Measurements from ENCODE around the gene C10orf67.
"Not testable (repeated sequence)": the region's sequence is repeated elsewhere in the genome, so short reads cannot be mapped to it uniquely, and the experiment has no call there.

Gene C10orf67

GRCh38 chr10:23376229-23376655, 31.6 kb upstream of the C10orf67 start:
- Histone ChIP-seq H3K27ac (ENCODE audit: low read depth, low read length) (no peak overlapping the region), H3K27me3 (ENCODE audit: control insufficient read depth in 5 of 5, insufficient read depth in 4 of 5, low read length in 5 of 5) (peaks cover 0 to 4% (median 0%) of the 10 kb centered on the region in 5 donors), H3K36me3 (ENCODE audit: control insufficient read depth in 5 of 5, insufficient read depth in 5 of 5, low read length in 5 of 5) (no peaks in the 10 kb centered on the region), H3K9ac (ENCODE audit: low read length in 5 of 5) (no peak overlapping the region), H3K4me3 (ENCODE audit: low read depth in 1 of 5, low read length in 5 of 5) (no peak overlapping the region), H3K4me1 (ENCODE audit: control insufficient read depth in 5 of 5, insufficient read depth in 5 of 5, low read length in 5 of 5) (peaks cover 0 to 6% (median 0%) of the 10 kb centered on the region in 5 donors), H3K9me3 (ENCODE audit: control insufficient read depth in 5 of 5, low read length in 5 of 5) (no peaks in the 10 kb centered on the region)

- peaks cover 0 to 4% (median 0%) of the 10 kb centered on the region in 5 donors for H3K27me3 ChIP-seq (ENCODE audit: control insufficient read depth in 5 of 5, insufficient read depth in 4 of 5, low read length in 5 of 5)
These were observed 30.8 kb upstream of the C10orf67 start for GRCh38 chr10:23375366-23375765.

GRCh38 chr10:23373156-23373555, 28.6 kb upstream of the C10orf67 start:
- H3K4me3 ChIP-seq (ENCODE audit: low read depth in 1 of 5, low read length in 5 of 5), result no peak overlapping the region
- H3K9ac ChIP-seq (ENCODE audit: low read length in 5 of 5), result no peak overlapping the region
- peaks cover 0 to 4% (median 0%) of the 10 kb centered on the region in 5 donors for H3K27me3 ChIP-seq (ENCODE audit: control insufficient read depth in 5 of 5, insufficient read depth in 4 of 5, low read length in 5 of 5)
- peaks cover 0 to 11% (median 4%) of the 10 kb centered on the region in 5 donors for H3K4me1 ChIP-seq (ENCODE audit: control insufficient read depth in 5 of 5, insufficient read depth in 5 of 5, low read length in 5 of 5)
- H3K36me3 ChIP-seq (ENCODE audit: control insufficient read depth in 5 of 5, insufficient read depth in 5 of 5, low read length in 5 of 5), result no peaks in the 10 kb centered on the region
- H3K27ac ChIP-seq (ENCODE audit: low read depth, low read length), result no peak overlapping the region
- no peaks in the 10 kb centered on the region for H3K9me3 ChIP-seq (ENCODE audit: control insufficient read depth in 5 of 5, low read length in 5 of 5)

More at GRCh38 chr10:23375366-23375765, 30.8 kb upstream of the C10orf67 start:
- no peak overlapping the region for H3K9ac ChIP-seq (ENCODE audit: low read length in 5 of 5)
- no peaks in the 10 kb centered on the region for H3K36me3 ChIP-seq (ENCODE audit: control insufficient read depth in 5 of 5, insufficient read depth in 5 of 5, low read length in 5 of 5)
- H3K9me3 ChIP-seq (ENCODE audit: control insufficient read depth in 5 of 5, low read length in 5 of 5), result no peaks in the 10 kb centered on the region
- no peak overlapping the region for H3K4me3 ChIP-seq (ENCODE audit: low read depth in 1 of 5, low read length in 5 of 5)
- peaks cover 0 to 6% (median 0%) of the 10 kb centered on the region in 5 donors for H3K4me1 ChIP-seq (ENCODE audit: control insufficient read depth in 5 of 5, insufficient read depth in 5 of 5, low read length in 5 of 5)
- no peak overlapping the region for H3K27ac ChIP-seq (ENCODE audit: low read depth, low read length)

GRCh38 chr10:23371073-23371472, 26.5 kb upstream of the C10orf67 start:
- peaks cover 0 to 4% (median 0%) of the 10 kb centered on the region in 5 donors for H3K27me3 ChIP-seq (ENCODE audit: control insufficient read depth in 5 of 5, insufficient read depth in 4 of 5, low read length in 5 of 5)
- no peaks in the 10 kb centered on the region for H3K36me3 ChIP-seq (ENCODE audit: control insufficient read depth in 5 of 5, insufficient read depth in 5 of 5, low read length in 5 of 5)
- no peak overlapping the region for H3K9ac ChIP-seq (ENCODE audit: low read length in 5 of 5)
- H3K4me1 ChIP-seq (ENCODE audit: control insufficient read depth in 5 of 5, insufficient read depth in 5 of 5, low read length in 5 of 5), result peaks cover 0 to 11% (median 4%) of the 10 kb centered on the region in 5 donors
- H3K4me3 ChIP-seq (ENCODE audit: low read depth in 1 of 5, low read length in 5 of 5), result no peak overlapping the region
- H3K27ac ChIP-seq (ENCODE audit: low read depth, low read length), result no peak overlapping the region
- H3K9me3 ChIP-seq (ENCODE audit: control insufficient read depth in 5 of 5, low read length in 5 of 5), result no peaks in the 10 kb centered on the region

GRCh38 chr10:23370106-23370505, 25.5 kb upstream of the C10orf67 start:
- Histone ChIP-seq H3K4me1 (ENCODE audit: control insufficient read depth in 5 of 5, insufficient read depth in 5 of 5, low read length in 5 of 5) (peaks cover 0 to 6% (median 4%) of the 10 kb centered on the region in 5 donors), H3K36me3 (ENCODE audit: control insufficient read depth in 5 of 5, insufficient read depth in 5 of 5, low read length in 5 of 5) (no peaks in the 10 kb centered on the region), H3K9me3 (ENCODE audit: control insufficient read depth in 5 of 5, low read length in 5 of 5) (no peaks in the 10 kb centered on the region), H3K27ac (ENCODE audit: low read depth, low read length) (no peak overlapping the region), H3K27me3 (ENCODE audit: control insufficient read depth in 5 of 5, insufficient read depth in 4 of 5, low read length in 5 of 5) (peaks cover 0 to 4% (median 0%) of the 10 kb centered on the region in 5 donors), H3K4me3 (ENCODE audit: low read depth in 1 of 5, low read length in 5 of 5) (no peak overlapping the region), H3K9ac (ENCODE audit: low read length in 5 of 5) (no peak overlapping the region)

- peaks cover 0 to 6% (median 4%) of the 10 kb centered on the region in 5 donors for H3K4me1 ChIP-seq (ENCODE audit: control insufficient read depth in 5 of 5, insufficient read depth in 5 of 5, low read length in 5 of 5)
- no peak overlapping the region for H3K9ac ChIP-seq (ENCODE audit: low read length in 5 of 5)
- no peaks in the 10 kb centered on the region for H3K36me3 ChIP-seq (ENCODE audit: control insufficient read depth in 5 of 5, insufficient read depth in 5 of 5, low read length in 5 of 5)
- H3K27ac ChIP-seq (ENCODE audit: low read depth, low read length), result no peak overlapping the region
- peaks cover 0 to 4% (median 0%) of the 10 kb centered on the region in 5 donors for H3K27me3 ChIP-seq (ENCODE audit: control insufficient read depth in 5 of 5, insufficient read depth in 4 of 5, low read length in 5 of 5)
- no peaks in the 10 kb centered on the region for H3K9me3 ChIP-seq (ENCODE audit: control insufficient read depth in 5 of 5, low read length in 5 of 5)
- no peak overlapping the region for H3K4me3 ChIP-seq (ENCODE audit: low read depth in 1 of 5, low read length in 5 of 5)
These were observed 24.4 kb upstream of the C10orf67 start for GRCh38 chr10:23368816-23369640.

GRCh38 chr10:23367896-23368595, 23.4 kb upstream of the C10orf67 start:
- Histone ChIP-seq H3K27me3 (ENCODE audit: control insufficient read depth in 5 of 5, insufficient read depth in 4 of 5, low read length in 5 of 5) (peaks cover 0 to 4% (median 0%) of the 10 kb centered on the region in 5 donors), H3K27ac (ENCODE audit: low read depth, low read length) (no peak overlapping the region), H3K4me3 (ENCODE audit: low read depth in 1 of 5, low read length in 5 of 5) (no peak overlapping the region), H3K9me3 (ENCODE audit: control insufficient read depth in 5 of 5, low read length in 5 of 5) (no peaks in the 10 kb centered on the region), H3K4me1 (ENCODE audit: control insufficient read depth in 5 of 5, insufficient read depth in 5 of 5, low read length in 5 of 5) (peaks cover 0 to 6% (median 4%) of the 10 kb centered on the region in 5 donors), H3K9ac (ENCODE audit: low read length in 5 of 5) (no peak overlapping the region), H3K36me3 (ENCODE audit: control insufficient read depth in 5 of 5, insufficient read depth in 5 of 5, low read length in 5 of 5) (no peaks in the 10 kb centered on the region)

- not testable (repeated sequence) for H3K27ac ChIP-seq (ENCODE audit: low read depth, low read length); H3K9ac ChIP-seq (ENCODE audit: low read length in 5 of 5); H3K4me3 ChIP-seq (ENCODE audit: low read depth in 1 of 5, low read length in 5 of 5); H3K27me3 ChIP-seq (ENCODE audit: control insufficient read depth in 5 of 5, insufficient read depth in 4 of 5, low read length in 5 of 5); H3K4me1 ChIP-seq (ENCODE audit: control insufficient read depth in 5 of 5, insufficient read depth in 5 of 5, low read length in 5 of 5); H3K9me3 ChIP-seq (ENCODE audit: control insufficient read depth in 5 of 5, low read length in 5 of 5); H3K36me3 ChIP-seq (ENCODE audit: control insufficient read depth in 5 of 5, insufficient read depth in 5 of 5, low read length in 5 of 5)
These were observed 20.9 kb upstream of the C10orf67 start for GRCh38 chr10:23365417-23366030.

GRCh38 chr10:23364378-23364777, 19.8 kb upstream of the C10orf67 start:
- no peaks in the 10 kb centered on the region for H3K36me3 ChIP-seq (ENCODE audit: control insufficient read depth in 5 of 5, insufficient read depth in 5 of 5, low read length in 5 of 5)
- no peak overlapping the region for H3K27ac ChIP-seq (ENCODE audit: low read depth, low read length)
- peaks cover 0 to 6% (median 4%) of the 10 kb centered on the region in 5 donors for H3K4me1 ChIP-seq (ENCODE audit: control insufficient read depth in 5 of 5, insufficient read depth in 5 of 5, low read length in 5 of 5)
- H3K4me3 ChIP-seq (ENCODE audit: low read depth in 1 of 5, low read length in 5 of 5), result no peak overlapping the region
- no peak overlapping the region for H3K9ac ChIP-seq (ENCODE audit: low read length in 5 of 5)
- H3K9me3 ChIP-seq (ENCODE audit: control insufficient read depth in 5 of 5, low read length in 5 of 5), result no peaks in the 10 kb centered on the region
- H3K27me3 ChIP-seq (ENCODE audit: control insufficient read depth in 5 of 5, insufficient read depth in 4 of 5, low read length in 5 of 5), result no peaks in the 10 kb centered on the region

GRCh38 chr10:23363793-23364135, 19.2 kb upstream of the C10orf67 start:
- no peak overlapping the region for H3K9ac ChIP-seq (ENCODE audit: low read length in 5 of 5)
- H3K4me1 ChIP-seq (ENCODE audit: control insufficient read depth in 5 of 5, insufficient read depth in 5 of 5, low read length in 5 of 5), result peaks cover 0 to 5% (median under 1%) of the 10 kb centered on the region in 5 donors
- no peaks in the 10 kb centered on the region for H3K36me3 ChIP-seq (ENCODE audit: control insufficient read depth in 5 of 5, insufficient read depth in 5 of 5, low read length in 5 of 5)
- H3K4me3 ChIP-seq (ENCODE audit: low read depth in 1 of 5, low read length in 5 of 5), result no peak overlapping the region
- no peaks in the 10 kb centered on the region for H3K9me3 ChIP-seq (ENCODE audit: control insufficient read depth in 5 of 5, low read length in 5 of 5)
- H3K27me3 ChIP-seq (ENCODE audit: control insufficient read depth in 5 of 5, insufficient read depth in 4 of 5, low read length in 5 of 5), result no peaks in the 10 kb centered on the region
- H3K27ac ChIP-seq (ENCODE audit: low read depth, low read length), result no peak overlapping the region

Data from subcutaneous abdominal adipose tissue (tissue), 5 donors.